CD4-positive, alpha-beta T cell treated with Interleukin-15 for 4 hours (primary cell): Measurements from ENCODE around the gene KLF2.
"Not testable (repeated sequence)": the region's sequence is repeated elsewhere in the genome, so short reads cannot be mapped to it uniquely, and the experiment has no call there.

ENCODE experiments used
- DNase-seq: peaks from one replicate; pipeline ENCODE4 v3.0.0-alpha.2; 2020; ENCODE audit warnings: low spot score

KLF2 gene

GRCh38 chr19:16324384-16325160 lies at the start of gene KLF2:
Gene KLF2, plus strand, starts transcription at chr19:16324826. Its CDS starts 98 bp downstream, at chr19:16324924.
- DNase-seq, result peak; percentile 98

GRCh38 chr19:16280306-16280705 lies 44.3 kb upstream of the KLF2 start:
- no peak for DNase-seq

GRCh38 chr19:16281743-16282142 lies 42.9 kb upstream of the KLF2 start:
- no peak for DNase-seq

GRCh38 chr19:16283210-16284061 lies 41.2 kb upstream of the KLF2 start:
- DNase-seq, result peak; percentile 42

GRCh38 chr19:16284505-16284904 lies 40.1 kb upstream of the KLF2 start:
- no peak for DNase-seq

- not testable (repeated sequence) for DNase-seq
Observed at GRCh38 chr19:16285079-16285478, 39.5 kb upstream of the KLF2 start.

- DNase-seq, result no peak
Observed at GRCh38 chr19:16285769-16286498, 38.7 kb upstream of the KLF2 start.

GRCh38 chr19:16288544-16288943 lies 36.1 kb upstream of the KLF2 start:
- DNase-seq, result no peak

GRCh38 chr19:16289594-16289993 lies 35.0 kb upstream of the KLF2 start:
- DNase-seq, result no peak

GRCh38 chr19:16290692-16291091 lies 33.9 kb upstream of the KLF2 start:
- no peak for DNase-seq

GRCh38 chr19:16293118-16294091 lies 31.2 kb upstream of the KLF2 start:
- no peak for DNase-seq

GRCh38 chr19:16295057-16295456 lies 29.6 kb upstream of the KLF2 start:
- DNase-seq, result no peak

GRCh38 chr19:16296713-16297112 lies 27.9 kb upstream of the KLF2 start:
- DNase-seq, result no peak

GRCh38 chr19:16297575-16298178 lies 26.9 kb upstream of the KLF2 start:
- DNase-seq, result no peak

GRCh38 chr19:16298334-16298733 lies 26.3 kb upstream of the KLF2 start:
- no peak for DNase-seq

- DNase-seq, result no peak
Observed at GRCh38 chr19:16301999-16302694, 22.5 kb upstream of the KLF2 start.

GRCh38 chr19:16303755-16304154 lies 20.9 kb upstream of the KLF2 start:
- no peak for DNase-seq

- not testable (repeated sequence) for DNase-seq
Observed at GRCh38 chr19:16304511-16304910, 20.1 kb upstream of the KLF2 start.

GRCh38 chr19:16305060-16305459 lies 19.6 kb upstream of the KLF2 start:
- DNase-seq, result not testable (repeated sequence)

GRCh38 chr19:16306728-16307402 lies 17.8 kb upstream of the KLF2 start:
- DNase-seq, result no peak
